Upper lobe of left lung (tissue), 4 donors: ENCODE results near the gene DNAJC1.
"Not testable (repeated sequence)": the region's sequence is repeated elsewhere in the genome, so short reads cannot be mapped to it uniquely, and the experiment has no call there.

Experiments
- EP300 ChIP-seq, 4 donors: sonication (generic); formaldehyde crosslinking; IDR thresholded peaks; one replicate each; pipeline ENCODE4 v1.5.1; 2017; ENCODE audit warnings: antibody characterized with exemption in 4 of 4, control low read depth in 2 of 4
- POLR2A ChIP-seq, 4 donors: fragments of 450-650 bp; IDR thresholded peaks; one replicate each; pipeline ENCODE4 v1.5.1; 2016 to 2017; ENCODE audit warnings: antibody characterized with exemption in 4 of 4, mild to moderate bottlenecking in 2 of 4
- TF ChIP-seq, protein P1 (sequence below), 6 experiments: fragments of 450-650 bp in 4 of 6; fragments of 200-600 bp in 2 of 6; sonication (generic) in 2 of 6; IDR thresholded peaks; one replicate each; pipeline ENCODE4 v1.5.1; 2016 to 2019; ENCODE audit warnings: antibody characterized with exemption in 6 of 6

DNA sequence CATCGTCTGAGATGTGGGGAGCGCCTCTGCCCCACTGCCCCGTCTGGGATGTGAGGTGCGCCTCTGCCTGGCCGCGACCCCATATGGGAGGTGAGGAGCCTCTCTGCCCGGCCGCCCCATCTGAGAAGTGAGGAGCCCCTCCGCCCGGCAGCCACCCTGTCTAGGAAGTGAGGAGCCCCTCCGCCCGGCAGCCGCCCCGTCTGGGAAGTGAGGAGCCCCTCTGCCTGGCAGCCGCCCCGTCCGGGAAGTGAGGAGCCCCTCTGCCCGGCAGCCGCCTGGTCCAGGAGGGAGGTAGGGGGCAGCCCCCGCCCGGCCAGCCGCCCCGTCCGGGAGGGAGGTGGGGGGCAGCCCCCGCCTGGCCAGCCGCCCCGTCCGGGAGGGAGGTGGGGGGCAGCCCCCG is 166.0 kb downstream of the DNAJC1 start:
- TF ChIP-seq, protein P1, sequence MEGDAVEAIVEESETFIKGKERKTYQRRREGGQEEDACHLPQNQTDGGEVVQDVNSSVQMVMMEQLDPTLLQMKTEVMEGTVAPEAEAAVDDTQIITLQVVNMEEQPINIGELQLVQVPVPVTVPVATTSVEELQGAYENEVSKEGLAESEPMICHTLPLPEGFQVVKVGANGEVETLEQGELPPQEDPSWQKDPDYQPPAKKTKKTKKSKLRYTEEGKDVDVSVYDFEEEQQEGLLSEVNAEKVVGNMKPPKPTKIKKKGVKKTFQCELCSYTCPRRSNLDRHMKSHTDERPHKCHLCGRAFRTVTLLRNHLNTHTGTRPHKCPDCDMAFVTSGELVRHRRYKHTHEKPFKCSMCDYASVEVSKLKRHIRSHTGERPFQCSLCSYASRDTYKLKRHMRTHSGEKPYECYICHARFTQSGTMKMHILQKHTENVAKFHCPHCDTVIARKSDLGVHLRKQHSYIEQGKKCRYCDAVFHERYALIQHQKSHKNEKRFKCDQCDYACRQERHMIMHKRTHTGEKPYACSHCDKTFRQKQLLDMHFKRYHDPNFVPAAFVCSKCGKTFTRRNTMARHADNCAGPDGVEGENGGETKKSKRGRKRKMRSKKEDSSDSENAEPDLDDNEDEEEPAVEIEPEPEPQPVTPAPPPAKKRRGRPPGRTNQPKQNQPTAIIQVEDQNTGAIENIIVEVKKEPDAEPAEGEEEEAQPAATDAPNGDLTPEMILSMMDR (IDR thresholded peaks at IDR 0.05): not testable (repeated sequence)
- not testable (repeated sequence) for TF ChIP-seq POLR2A, EP300 (IDR thresholded peaks at IDR 0.05)
